NCI-H2196 (cell line): ENCODE data around the gene MICAL1.
A peak's percentile ranks its signal among the peaks of the same experiment; 100 is the strongest.

Experiments used
- DNase-seq: peaks from one replicate; lab custom pipeline; 2025; ENCODE audit not compliant: unreplicated experiment; lab: John Stamatoyannopoulos, UW

Gene MICAL1

GRCh38 chr6:109440331-109441068, 15.1 kb downstream of the MICAL1 start, which contains the start of the genes PPIL6 and SMPD2:
PPIL6 (minus strand) TSS chr6:109440628; CDS start chr6:109440590, 38 bp downstream.
SMPD2 (plus strand) TSS chr6:109440724; CDS start chr6:109441122, 398 bp downstream.
- DNase-seq = peak; percentile 93

- DNase-seq = no peak
Measured at GRCh38 chr6:109436041-109436440, 19.5 kb downstream of the MICAL1 start.

- no peak for DNase-seq
Measured at GRCh38 chr6:109434456-109434855, 21.1 kb downstream of the MICAL1 start.

- DNase-seq = no peak
Measured at GRCh38 chr6:109429496-109429895, 26.1 kb downstream of the MICAL1 start.

GRCh38 chr6:109428889-109429477, 26.6 kb downstream of the MICAL1 start:
- no peak for DNase-seq

- DNase-seq = no peak
Measured at GRCh38 chr6:109424946-109425345, 30.6 kb downstream of the MICAL1 start.

- no peak for DNase-seq
Measured at GRCh38 chr6:109421184-109421583, 34.4 kb downstream of the MICAL1 start.

GRCh38 chr6:109420751-109421150, 34.8 kb downstream of the MICAL1 start:
- no peak for DNase-seq

GRCh38 chr6:109417646-109418045, 37.9 kb downstream of the MICAL1 start:
- no peak for DNase-seq

- DNase-seq = no peak
Measured at GRCh38 chr6:109411034-109411433, 44.5 kb downstream of the MICAL1 start.

GRCh38 chr6:109406196-109406595, 49.4 kb downstream of the MICAL1 start:
- no peak for DNase-seq

GRCh38 chr6:109397020-109397419, 58.6 kb downstream of the MICAL1 start:
- peak; percentile 7 for DNase-seq

- no peak for DNase-seq
Measured at GRCh38 chr6:109396046-109396718, 59.4 kb downstream of the MICAL1 start.
